22Rv1 (cell line): ENCODE results near the gene GABPB2.

ENCODE experiments used
- CTCF ChIP-seq: fragments of 450-650 bp; IDR thresholded peaks from 2 replicates; pipeline ENCODE4 v1.5.1; 2017; ENCODE audit warnings: mild to moderate bottlenecking
- ZFX ChIP-seq: fragments of 450-650 bp; IDR thresholded peaks from 2 replicates; pipeline ENCODE4 v1.6.1; 2017; ENCODE audit warnings: antibody characterized with exemption, borderline replicate concordance

DNA sequence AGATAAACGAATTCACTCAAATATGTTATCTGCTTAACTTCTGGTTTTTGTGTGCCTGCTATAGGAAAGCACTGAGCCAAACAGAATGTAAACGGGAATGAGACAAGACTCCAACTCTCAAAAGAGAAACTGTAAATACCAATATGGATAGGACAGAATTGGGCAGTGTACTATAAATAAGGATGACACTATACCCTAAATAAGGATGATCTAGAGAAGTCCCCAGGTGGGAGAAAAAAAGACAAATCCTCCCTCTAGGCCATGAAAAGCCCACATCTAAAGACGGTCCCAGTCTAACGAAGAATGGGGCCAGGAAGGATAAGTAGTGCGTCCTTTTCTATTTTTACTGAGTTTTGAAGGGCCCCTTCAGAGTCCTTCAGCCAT is 1.5 kb upstream of the GABPB2 start:
- no peak for TF ChIP-seq CTCF
- no peak for TF ChIP-seq ZFX
